ENCODE results near the gene DGKB. TPM values are rescaled to one million over a fixed set of nuclear protein-coding genes. Genes with fewer than 3 reads are reported as not detected.

The DGKB gene
- total RNA-seq, 1 donor from 2014 or later, result 2.9 TPM

DNA sequence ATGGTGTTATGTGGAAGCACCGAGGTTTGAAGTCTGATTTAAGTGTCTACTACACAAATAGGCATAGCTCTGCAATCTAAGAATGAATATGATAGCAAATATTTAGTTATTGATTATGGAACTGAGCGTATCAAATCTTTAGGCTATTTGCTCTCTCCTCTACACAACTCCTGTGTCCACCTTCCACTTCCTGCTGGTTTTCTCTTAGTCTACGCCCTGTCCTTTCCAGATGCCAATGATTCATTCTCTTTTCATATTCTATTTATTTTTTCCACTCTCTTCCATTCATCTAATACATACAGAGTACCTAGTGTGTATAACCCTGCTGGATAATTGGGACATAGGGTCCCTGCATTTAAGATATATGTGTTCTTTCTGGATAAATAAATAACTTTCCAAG lies 83.7 kb downstream of the DGKB start:
- no peak for DNase-seq

DNA sequence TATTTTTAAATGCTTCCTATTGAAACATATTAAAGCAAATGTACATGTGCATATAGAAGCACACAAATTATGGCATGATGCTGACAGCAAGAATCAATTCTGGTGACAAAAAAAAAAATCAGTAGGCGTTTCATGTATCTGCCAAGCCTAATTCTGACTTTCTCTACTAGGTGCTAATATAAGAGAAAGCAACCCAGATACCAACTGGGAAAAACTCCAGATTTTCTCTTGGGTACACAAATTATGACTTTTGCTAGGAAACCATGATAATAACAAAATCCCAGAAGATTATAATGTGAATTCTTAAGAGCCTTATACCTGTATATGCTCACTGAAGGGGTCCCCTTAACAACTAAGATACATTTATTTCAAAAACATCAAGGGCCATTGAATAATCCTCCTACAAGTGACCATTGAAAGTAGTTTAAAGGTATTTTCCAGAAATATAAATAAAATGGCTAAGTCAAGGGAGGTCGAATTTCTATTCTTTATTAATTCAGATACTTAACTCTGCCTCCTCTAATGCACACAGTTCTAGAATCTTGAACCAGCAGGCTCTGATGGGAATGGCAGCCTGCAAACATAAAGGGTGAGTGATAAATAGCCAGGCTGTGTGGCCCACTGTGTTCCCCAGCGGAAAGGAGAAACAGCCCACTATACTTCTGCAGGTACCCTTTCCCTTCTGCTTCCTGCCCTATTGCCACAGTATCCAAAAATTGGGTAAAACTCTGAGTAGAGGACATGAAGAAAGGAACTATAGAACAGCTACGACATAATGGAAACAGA lies 84.5 kb downstream of the DGKB start:
- no peak for DNase-seq

DNA sequence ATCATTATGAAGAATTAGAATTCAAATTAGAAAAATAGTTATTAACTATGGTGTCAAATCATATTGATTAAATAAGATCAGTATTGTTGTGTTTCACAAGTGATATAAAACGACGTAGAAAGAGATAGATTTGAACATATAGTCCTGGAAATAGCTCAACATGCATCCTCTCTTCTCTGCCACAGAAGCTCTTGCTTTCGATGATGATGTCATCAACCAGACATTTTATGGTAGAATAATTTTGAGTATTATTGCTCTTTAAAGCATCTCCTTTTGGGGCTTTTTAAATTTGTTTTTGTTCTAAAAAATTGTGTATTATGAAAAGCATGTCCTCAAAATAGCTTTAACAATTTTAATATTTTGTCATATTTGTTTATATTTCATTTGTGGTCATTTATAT lies 95.0 kb downstream of the DGKB start:
- DNase-seq, result no peak

DNA sequence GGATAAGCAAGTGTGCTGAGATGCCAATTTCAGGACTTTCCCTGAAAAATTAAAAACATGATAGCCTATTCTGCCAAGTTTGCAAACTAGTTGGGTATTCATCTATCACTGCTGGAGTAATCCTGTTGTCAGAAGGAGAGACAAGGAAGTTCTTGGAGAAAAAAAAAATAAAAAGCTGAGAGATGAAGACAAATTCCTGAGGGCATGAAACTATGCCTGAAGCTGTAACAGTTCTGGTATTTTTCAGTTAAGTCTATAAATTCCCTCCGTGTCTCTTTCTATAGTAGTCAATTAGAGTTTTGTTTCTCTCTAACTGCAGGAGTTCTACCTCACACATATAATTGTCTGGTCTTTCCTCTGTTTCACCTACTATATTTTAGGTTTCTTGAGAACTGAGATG lies 95.7 kb downstream of the DGKB start:
- DNase-seq, result no peak

DNA sequence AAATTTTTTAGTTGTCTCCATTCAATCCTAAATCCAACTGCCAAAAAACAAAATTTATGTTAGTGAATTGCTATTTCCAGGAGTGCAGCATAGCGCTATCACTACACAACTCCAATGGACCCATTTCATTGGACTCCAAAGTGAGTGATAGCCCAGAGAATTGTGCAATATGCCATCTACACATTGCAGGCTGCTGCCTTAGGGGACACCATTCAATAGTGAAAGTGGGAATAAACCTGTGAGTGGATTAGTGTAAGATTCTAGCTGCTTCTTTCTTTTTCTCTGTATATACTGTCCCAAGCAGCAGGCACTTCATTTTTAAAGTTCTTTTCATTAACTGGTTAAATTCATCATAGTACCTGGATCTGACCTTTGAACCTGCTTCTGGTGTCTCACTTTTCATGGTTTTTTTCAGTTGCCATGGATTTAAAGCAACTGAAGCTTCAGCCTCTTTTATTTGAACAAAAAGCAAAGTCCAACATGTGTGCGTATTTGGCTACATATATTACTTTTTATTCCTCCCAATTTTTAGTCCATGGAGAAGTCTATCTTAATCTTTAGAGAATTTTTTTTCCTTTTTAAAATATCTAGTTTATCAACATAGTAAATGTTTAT lies 97.3 kb downstream of the DGKB start:
- no peak for DNase-seq

DNA sequence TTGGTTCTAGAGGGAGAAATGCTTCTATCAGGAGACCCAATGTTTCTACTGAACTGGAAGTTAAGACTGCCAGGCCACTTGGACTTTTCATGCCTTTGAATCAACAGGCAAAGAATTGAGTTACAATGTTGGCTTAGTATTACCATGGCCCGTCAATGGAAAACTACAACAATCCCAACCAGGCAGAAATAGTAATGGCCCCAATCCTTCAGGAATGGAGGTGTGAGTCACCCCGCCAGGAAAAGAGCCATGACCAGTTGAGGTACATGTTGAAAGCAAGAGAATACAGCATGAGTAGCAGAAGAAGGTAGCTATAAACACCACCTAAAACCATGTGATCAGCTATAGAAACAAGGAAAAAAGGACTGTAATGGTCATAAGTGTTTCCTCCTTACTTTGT lies 101.9 kb downstream of the DGKB start:
- DNase-seq, result no peak

DNA sequence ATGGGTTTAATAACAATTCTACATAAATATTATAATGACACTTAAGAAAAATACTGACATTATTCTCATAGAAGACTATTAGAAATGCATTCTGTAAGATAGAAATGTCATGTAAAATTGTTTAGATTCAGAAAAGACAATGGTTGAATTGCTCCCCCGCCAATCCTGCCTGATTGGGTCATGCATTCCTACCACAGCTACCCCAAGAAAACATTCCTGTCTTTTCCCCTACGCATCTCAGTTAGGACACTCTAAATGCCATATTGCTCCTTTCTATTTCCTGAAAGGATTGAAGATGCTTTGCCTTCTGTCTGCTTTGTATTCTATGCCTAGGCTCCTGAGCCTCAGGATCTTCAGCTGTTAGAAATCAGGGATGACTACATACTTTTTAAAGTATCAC lies 109.4 kb downstream of the DGKB start:
- DNase-seq, result no peak

DNA sequence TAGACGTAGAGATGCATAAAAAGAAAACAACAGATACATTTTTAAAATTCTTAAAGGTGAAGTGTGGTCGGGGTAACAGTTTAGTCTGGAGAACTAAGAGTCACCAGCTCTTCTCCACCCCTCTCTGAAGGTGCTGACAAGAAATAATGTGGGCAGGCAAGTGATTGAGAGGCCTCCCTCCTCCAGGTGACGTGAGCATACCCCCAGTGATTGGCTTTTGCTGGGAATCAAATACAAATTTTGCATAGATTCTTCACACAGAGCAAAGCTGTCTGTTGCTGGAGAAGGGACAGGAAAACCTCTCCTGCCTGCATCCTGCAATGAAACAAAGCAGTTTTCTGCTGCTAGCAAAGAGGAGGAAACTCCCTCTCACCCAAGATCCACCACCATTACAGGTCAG lies 115.0 kb downstream of the DGKB start:
- DNase-seq, result no peak

DNA sequence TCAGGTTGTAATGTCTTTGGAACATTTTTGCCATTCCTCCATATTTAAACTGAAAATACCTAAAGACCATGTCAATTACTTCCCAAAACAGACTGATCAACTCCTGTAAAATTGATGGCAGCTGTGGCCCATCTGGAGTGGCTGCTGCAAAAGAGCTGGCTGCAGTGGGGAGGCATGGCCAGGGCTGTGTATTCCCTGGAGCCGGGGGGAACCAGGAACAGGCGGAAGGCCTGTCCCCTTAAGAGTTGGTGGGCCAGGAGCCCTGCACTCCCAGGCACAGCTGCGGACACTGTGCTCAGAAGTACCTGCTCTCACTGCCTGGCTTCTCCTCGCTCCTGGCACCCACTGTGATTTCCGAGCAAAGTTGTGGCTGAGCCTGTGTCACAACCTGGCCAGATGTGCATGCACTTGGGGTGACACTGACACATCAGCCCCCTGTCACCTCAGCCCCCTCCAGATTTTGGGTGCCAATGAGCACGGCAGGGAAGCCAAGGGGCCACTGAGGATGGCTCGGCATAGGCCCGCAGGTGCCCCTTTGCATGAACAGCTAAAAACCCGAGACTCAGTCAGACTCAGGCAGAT lies 116.1 kb downstream of the DGKB start:
- DNase-seq, result no peak

DNA sequence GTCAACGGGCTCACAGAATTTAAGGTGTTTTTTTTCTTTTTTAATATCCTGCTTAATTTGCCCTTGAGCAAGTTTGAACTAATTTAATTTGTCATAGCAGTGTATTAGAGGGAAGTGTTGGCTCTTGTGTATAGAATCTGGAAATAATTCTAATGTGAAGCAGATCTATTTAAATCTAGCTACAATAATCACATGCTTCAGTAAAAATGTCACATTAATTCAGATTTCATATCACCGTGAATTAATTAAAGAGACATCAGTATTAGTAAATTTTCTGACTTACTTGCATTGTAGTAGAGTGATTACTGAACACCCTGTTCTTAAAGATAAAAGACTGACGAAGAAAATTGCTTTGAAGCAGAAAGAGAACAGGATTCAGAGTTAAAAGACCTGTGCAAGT lies 124.7 kb downstream of the DGKB start:
- DNase-seq, result no peak

DNA sequence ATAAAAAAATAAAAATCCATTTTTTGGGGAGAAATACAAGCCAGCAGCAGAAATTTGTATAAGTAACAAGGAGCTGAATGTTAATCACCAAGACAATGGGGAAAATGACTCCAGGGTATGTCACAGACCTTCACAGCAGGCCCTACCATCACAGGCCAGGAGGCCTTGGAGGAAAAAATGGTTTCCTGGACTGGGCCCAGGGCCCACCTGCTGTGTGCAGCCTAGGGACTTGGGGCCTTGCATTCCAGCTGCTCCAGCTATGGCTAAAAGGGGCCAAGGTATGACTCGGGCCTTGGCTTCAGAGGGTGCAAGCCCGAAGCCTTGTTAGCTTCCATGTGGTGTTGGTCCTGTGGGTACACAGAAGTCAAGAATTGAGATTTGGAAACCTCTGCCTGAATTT lies 126.3 kb downstream of the DGKB start:
- DNase-seq, result no peak

DNA sequence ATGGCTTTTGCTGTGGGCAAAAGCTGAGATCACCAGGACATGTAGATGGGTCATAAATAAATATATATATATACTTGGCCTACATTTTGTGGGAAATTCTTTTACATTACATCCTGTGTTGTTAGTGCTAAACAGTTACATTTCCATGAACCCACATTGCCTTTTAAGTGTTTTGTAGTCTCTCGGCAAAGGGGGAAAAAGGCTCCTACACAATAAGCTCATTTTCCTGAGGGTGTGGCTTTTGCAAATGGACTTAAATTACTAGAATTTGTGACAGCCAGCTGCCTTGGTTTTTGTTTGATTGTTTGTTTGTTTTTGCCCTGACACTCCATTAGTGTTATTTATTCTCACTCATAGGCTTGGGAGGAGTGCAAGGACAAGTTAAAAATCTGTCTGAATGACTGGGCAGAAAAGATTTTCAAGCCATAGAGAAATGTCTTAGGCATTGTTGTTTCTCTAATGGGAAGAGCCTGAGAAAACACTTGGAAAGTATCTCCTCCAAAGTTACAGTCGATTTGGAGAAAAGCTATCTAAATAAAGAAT lies 128.8 kb downstream of the DGKB start:
- DNase-seq, result no peak

DNA sequence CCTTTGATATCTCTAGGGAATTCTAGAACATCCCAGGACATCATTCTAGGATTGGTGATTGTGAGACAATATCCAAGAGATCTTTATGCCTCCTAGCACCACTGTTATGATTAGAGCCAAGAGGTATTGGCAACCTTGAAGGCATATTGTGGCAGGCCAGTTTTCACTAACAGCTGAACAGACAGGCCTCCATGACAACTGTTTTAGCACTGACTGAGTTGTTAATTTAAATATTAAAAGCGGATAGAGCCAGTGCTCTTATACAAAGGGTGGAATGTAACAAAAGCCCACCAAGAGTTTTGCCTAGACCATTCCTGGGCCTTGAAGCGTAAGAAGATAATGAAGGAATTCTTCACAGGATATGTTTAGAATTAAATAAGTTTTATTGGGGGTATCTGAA lies 131.9 kb downstream of the DGKB start:
- no peak for DNase-seq

DNA sequence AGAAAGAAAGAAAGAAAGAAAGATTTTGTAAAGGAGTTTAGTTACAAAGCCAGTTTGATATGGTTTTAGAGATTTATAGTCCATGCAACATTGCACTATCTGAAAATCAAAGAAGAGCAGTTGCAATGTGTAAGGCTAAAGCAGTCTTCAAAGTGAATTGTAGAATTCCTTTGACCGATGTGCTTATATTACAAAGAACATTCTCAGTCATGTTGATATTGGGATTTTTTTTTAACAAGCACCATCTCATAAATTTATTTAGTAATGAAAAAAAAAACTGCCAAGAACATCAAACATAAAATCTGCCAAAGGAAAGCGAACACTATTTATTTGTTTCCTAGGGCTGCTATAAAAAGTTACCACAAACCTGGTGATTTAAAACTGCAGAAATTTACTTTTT lies 133.3 kb downstream of the DGKB start:
- DNase-seq, result no peak

DNA sequence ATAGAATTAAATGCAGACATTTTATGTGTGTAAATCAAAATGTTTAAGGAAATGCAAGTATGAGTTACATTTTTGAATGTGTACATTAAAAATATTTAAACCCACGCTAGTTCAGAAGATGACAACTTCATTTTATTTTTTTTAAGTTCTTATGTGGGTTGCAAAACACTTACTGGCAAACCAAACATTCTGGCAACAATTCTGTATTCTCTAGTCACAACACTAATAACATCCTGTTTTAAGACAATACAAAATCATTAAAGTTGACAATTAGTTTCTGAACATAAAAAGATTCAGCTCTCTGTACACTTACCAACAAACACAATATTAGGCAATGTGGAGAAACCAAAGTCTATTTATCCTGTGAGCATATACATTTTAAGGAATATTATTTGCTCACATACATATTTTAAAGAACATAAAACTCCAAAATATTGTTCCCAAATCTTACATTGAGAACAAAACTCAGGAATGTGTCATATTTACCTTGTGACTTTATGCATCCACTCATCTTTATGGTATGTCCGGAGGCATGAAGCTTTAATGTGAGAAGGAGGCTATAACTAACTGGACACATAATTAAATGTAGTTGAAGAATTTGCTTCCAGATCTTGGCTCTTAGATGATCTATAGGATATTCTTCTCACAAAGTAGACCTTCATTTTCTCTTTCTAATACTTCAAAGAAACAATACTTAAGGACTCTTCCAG lies 134.7 kb downstream of the DGKB start:
- no peak for DNase-seq

DNA sequence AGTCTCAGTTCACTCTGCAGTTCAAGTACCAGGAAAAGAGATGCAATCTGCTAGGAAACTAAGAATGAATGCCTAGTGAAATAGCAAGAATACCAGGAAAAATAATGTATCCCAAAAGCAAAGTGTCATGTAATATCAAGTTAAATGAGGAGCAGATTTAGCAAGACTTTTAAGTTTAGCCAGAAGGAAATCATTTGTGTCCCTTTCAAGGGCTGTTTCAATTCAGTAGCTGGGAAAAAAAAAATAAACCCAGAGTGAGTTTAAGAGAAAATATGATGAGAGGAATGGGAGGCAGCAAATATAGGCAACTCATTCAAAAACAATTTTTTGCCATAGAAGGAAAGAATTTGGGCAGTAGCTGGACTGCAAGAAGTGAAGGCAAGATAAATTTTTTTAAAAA lies 135.8 kb downstream of the DGKB start:
- DNase-seq, result no peak

DNA sequence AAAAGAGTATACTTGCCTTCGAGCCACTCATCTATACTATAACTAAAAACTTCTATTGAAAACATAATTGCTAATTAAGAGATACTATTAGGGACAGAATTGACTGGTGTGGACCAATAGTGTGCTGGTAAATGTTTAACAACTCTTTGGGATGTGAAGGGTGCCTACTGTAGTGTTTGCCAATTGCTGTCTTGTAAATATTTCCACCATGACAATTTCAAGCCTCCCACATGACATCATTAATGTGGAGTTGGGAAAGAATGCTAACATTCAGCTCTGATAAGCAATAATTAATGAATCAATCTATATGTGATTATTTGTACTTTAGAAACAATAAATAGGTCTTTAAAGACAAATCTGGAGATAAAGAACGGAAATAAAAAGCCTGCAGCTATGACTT lies 136.8 kb downstream of the DGKB start:
- DNase-seq, result no peak

DNA sequence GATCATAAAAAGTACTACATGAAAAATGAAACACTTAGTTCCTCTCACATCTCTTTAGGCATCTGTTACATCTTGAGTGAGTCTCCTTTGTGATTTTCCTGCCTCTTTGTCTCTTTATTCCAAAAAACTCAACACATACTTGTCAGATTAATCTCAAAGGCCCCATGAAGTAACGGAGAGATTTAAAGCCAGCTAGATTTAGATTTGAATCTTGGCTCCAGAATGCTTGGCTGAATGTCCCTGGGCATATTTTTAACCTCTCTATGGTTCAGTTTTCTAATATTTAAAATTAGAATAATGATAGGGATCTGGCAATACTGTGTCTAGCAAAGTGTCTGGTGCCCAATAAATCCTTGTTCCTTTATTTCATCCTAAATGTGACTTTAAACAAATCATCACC lies 140.0 kb downstream of the DGKB start:
- peak; percentile 78 for DNase-seq

DNA sequence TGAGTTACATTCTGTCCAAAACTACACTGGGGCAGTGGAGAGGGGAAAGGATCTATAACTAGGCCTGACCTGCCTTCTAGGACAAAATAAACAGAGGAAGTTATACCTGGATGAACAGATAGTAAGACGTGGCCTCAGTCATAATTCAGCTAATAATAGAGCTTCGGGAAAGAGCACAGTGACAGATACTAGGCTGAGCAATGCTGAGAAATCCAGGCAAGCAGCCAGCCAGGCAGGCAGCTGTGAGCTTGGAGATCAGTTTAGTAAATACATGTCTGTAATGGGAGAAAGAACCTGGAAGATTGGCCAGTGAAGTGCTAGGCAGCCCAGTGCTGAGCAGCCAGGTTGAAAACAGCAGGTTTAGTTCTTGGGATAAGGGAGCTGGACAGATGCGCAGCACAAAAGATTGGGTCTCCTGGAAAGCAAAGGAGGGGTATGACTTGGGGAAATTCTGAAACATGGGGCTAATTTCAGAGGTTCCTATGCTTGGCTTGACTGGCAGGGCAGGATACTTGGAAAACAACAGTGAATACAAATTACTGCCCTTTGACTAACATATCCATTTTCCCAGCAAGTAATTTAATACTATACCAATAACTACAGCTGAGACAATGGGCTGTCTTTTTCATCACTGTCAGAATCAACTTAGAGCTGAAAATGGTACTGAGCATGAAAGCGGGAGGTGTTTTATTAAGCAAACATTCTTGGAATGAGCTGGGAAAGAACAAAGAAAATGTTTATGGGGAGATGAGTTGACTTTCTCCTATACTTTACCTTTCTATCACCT lies 140.8 kb downstream of the DGKB start:
- peak; percentile 83 for DNase-seq

DNA sequence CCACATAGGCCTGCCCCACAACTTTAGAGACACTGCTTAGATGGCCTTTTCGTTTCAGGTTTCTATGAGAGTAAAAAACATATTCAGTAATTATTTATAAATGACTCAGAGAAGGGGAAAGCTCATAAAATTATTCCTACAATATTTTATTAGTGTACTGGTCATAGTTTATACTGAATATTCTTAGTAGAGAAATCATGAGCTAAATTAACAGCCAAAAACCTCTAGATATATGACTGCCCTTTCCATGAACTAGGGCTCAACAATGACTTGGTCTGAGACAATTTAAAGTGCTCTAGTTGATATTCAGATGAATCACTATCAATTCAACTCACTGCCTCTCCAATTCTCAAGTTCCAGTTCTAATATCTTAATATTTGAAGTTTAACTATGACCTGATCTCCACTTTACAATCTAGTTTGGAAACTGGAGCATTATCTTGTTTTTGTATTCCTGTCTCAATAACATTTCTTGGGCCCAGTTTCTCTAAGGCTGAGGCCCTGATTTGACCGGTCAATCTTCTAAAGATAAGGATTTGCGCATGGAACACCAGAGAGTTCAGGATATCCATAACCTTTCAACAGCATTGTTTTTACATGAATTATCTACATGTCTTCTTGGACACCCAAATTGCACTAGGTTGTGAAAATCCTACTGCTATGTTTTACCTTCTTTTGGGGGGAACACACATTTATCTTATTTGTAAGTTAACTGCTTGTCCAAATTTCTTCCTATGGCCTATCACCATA lies 141.6 kb downstream of the DGKB start:
- no peak for DNase-seq

DNA sequence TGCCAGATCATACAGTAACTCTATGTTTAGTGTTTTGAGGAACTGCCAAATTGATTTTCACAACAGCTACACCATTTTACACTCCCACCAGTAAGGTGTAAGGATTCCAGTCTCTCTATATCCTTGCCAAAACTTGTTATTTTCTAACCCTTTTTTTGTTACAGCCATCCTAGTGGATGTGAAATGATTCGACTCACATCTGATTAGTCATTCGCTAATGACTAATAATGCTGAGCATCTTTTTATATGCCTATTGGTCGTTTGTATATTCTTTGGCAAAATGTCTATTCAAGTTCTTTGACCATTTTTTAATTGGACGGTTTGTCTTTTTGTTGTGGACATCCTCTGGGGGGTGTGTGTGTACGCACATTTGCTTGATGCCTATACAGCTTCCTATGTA lies 142.8 kb downstream of the DGKB start:
- DNase-seq, result no peak

Measured in skin of body (tissue), 2 donors.